Lung microvascular endothelial cell (primary cell): ENCODE measurements around the gene PTPRN2. TPM values are rescaled to one million over a fixed set of nuclear protein-coding genes. Genes with fewer than 3 reads are reported as not detected.
A peak's percentile ranks its signal among the peaks of the same experiment; 100 is the strongest.

Source experiments
- DNase-seq, 2 donors: peaks; one replicate each; pipeline versions ENCODE4 v3.0.0 to v3.0.0-alpha.2; 2010; ENCODE audit warnings: low read depth in 2 of 2
- total RNA-seq: library from RNA; depleted of rRNA; stranded (reverse); fragments of >200 nt; gene quantifications from 2 replicates; pipeline ENCODE4 v1.2.1, GENCODE V29; 2014

The PTPRN2 gene
- total RNA-seq, 1 donor from 2014 or later, result 4.6 TPM

DNA sequence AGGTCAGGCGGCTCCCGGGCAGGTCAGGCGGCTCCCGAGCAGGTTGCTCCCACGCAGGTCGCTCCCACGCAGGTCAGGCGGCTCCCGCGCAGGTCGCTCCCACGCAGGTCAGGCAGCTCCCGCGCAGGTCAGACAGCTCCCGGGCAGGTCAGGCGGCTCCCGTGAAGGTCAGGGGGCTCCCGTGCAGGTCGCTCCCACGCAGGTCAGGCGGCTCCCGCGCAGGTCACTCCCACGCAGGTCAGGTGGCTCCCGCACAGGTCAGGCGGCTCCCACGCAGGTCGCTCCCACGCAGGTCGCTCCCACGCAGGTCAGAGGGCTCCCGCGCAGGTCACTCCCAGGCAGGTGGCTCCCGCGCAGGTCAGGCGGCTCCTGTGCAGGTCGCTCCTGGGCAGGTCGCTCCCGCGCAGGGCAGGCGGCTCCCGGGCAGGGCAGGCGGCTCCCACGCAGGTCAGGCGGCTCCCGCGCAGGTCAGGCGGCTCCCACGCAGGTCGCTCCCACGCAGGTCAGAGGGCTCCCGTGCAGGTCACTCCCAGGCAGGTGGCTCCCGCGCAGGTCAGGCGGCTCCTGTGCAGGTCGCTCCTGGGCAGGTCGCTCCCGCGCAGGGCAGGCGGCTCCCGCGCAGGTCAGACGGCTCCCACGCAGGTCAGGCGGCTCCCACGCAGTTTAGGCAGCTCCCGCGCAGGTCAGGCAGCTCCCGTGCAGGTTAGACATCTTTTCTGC, 30.7 kb downstream of the PTPRN2 start:
- no peak for DNase-seq

GRCh38 chr7:158555034-158555520, 32.5 kb downstream of the PTPRN2 start:
- DNase-seq, result no peak

DNA sequence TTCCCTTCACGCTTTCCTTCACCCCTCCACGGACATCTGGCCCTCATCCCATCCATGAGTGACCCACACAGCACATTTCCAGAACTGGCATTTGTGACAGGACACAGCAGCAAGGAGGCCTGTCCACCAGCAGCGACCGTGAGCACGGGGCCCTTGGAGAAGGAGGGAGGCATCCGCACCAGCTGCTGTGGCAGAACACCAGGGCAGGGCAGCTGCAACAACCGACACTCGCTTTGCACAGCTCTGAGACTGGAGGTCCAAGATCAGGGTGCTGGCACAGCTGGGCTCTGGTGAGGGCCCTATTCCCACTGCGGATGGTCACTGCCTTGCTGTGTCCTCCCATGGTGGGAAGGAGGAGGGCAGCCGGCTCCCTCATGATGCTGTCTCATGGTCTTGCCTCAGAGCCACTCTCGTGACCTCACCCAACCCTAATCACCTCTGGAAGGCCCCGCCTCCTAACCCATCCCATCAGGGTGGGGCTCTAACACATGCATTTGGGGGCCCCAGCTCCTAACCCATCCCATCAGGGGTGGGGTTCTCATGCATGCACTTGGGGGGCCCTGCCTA, 36.7 kb downstream of the PTPRN2 start:
- no peak for DNase-seq

GRCh38 chr7:158550394-158550700, 37.3 kb downstream of the PTPRN2 start:
- no peak for DNase-seq

GRCh38 chr7:158549616-158550393, 37.8 kb downstream of the PTPRN2 start:
- peak in 1 of 2 donors; percentile 20 for DNase-seq

- no peak for DNase-seq
These were observed 38.4 kb downstream of the PTPRN2 start for GRCh38 chr7:158549176-158549615.

GRCh38 chr7:158548726-158549125, 38.9 kb downstream of the PTPRN2 start:
- DNase-seq, result no peak

GRCh38 chr7:158547817-158548216, 39.8 kb downstream of the PTPRN2 start:
- DNase-seq, result no peak

GRCh38 chr7:158546626-158547025, 41.0 kb downstream of the PTPRN2 start:
- DNase-seq, result no peak

DNA sequence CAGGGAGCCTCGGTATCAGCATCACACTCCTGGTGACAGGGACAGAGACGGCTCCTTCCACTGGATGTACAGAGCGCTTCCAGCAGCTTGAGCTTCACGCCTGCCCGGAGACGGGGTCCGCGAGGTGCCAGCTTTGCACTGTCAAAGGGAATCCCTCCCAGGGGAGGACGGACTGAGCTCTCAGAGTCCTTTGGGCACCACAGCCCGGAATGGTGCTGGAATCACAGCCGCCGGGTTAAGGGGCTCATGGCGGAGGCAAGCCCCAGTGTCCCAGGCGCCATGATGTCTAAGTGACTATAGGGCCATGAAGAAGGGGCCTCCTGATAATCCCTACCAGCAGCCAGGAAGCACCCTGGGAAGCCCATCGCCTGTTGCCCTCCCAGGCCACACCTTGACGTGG, 41.4 kb downstream of the PTPRN2 start:
- no peak for DNase-seq

DNA sequence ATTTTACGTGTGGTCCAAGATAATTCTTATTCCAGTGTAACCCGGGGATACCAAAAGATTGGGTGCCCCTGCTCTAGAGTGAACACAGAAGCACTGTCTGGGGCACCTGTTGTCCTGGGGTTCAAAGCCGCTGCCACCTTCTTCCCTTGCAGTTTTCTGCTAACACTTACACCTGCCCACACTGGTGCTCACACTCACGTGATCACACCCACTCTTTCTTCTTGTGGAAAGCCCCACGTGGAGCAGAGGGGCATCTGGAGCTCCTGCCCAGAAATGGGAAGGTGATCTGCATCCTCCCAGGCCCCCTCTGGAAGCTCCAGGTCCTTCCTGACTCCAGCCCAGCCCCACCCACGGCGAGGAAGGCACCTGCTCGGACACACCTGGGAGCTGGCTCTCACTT, 42.9 kb downstream of the PTPRN2 start:
- DNase-seq, result no peak

DNA sequence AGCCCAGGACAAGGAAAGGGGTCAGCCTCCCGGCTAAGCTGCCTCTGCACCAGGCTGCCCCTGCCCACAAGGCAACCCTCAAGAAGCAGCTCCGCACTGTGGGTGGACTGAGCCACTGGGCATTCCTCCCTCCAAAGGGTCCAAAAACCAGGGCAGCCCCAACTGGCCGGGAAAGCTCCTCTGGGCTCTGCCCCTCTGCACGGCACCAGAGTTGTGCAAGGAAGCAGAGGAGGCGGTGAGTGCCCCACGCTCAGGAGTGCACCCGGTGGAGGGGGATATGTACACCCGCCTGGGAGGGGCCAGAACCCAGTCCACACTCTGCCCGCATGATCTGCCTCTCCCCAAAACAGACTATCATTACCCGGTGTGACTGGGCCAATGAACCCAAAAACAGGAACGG, 43.8 kb downstream of the PTPRN2 start:
- DNase-seq, result no peak

DNA sequence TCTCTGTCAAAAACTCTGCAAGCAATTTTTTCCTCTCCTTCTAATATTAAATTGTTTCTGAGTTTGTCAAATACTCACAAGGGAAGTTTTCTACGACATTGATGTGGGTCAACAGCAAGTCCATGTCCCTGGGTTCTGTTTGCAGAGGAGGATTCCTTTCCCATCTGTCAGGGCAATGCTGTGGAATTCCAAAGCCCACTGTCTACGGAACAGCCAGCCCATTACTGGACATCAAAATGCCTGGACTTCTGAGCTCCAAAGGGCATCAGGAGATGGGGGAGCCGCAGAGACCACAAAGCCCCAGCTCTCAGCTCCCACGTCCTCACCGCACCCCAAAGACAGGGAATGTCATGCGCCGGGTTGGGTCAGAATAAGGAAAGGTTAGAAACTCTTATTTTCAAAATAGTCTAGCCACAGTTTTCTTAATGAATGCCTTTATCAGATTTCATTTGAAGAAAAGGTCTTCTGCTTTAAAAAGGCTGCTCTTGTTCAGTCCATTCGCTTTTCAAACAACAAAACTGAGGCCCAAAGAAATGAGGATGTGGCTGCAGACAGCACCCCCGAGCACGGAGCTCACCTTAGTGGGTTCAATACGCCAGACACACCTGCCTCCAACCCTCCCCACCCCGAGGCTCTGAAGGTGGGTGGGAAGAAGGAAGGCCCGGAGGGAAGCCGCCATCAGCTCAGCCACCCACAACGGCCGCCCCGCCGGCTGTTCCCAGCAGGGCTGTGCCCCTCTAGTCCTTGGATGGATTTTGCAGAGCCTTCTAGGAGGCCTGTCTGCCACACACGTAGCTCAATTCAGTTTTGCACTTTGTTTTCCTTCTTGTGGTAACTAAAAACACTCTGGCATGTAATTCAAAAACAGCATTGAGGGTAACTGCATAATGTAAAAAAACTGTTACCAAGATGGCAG, 44.7 kb downstream of the PTPRN2 start:
- DNase-seq, result no peak

GRCh38 chr7:158541346-158542010, 46.1 kb downstream of the PTPRN2 start:
- DNase-seq, result no peak

GRCh38 chr7:158539711-158540146, 47.9 kb downstream of the PTPRN2 start:
- DNase-seq, result no peak

GRCh38 chr7:158538156-158538946, 49.3 kb downstream of the PTPRN2 start:
- DNase-seq, result no peak

DNA sequence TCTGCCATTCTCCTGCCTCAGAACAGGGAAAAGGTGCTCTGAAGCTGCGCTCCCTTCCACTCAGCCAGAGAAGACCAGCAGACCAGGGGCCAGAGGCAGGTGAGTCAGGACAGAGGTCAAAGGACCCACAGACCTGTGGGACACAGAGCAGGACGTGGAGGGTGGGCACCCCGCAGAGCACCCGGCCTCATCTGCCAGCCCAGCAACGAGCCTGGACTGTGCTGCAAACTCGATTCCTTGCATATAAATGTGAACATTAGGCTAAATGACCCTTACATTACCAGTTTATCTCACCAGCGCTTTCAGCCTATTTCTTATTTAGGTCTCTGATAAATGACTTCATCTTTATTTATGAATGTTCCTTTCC, 50.1 kb downstream of the PTPRN2 start:
- no peak for DNase-seq

DNA sequence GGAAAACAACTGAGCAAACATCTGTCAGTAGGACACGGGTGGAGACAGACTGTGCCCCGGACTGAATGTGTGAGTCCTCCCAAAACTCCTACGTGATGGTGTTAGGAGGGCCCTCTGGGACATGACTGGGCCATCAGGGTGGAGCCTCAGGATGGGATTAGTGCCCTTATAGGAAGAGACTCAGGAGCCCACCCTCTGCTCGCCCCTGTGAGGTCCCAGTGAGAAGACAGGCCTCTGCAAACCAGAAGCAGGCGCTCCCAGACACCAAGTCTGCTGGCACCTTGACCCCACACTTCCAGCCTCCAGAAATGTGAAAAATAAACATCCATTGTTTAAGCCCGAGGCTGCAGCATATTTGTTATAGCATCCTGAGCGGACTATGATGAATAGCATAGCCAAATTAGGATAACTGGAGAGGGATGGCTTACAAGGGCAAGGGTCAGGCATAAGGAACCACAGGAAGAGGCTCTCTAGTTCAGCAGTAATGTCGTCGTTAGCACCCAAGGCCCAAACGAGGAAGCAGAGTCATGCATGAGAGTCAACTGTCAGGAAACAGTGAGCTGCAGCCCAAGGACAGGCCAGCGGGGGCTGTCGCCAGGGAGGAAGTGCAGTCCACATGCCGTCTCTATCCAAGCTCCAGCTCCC, 50.6 kb downstream of the PTPRN2 start:
- DNase-seq, result no peak

GRCh38 chr7:158535079-158535478, 52.5 kb downstream of the PTPRN2 start:
- DNase-seq, result no peak

DNA sequence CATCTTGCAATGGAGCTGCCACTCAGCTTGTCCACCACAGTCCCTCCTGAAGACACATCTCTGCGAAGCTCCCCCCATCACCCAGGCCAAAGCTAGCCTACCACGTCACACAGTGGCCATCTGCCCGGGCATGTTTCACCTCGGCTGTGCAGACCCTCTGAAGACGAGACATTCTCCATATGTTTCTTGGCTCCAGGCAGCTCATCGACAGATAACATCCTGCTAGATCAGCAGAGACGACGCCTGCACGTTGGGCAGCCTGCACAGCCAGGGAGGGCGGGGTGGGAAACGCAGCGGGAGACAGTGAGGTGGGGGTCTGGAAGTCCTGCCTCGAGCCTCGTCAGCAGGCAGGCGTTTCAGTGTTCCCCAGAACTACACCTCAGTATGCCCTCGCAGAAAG, 53.0 kb downstream of the PTPRN2 start:
- no peak for DNase-seq
